H1 (cell line): Measurements from ENCODE around the gene DEPP1.
"Not testable (repeated sequence)": the region's sequence is repeated elsewhere in the genome, so short reads cannot be mapped to it uniquely, and the experiment has no call there.

ENCODE experiments used
- ASH2L ChIP-seq: fragments of 200-600, 300-600 bp; sonication (generic); IDR thresholded peaks from one replicate; pipeline ENCODE4 v1.7.1; 2017; ENCODE audit warnings: low read length
- CHD2 ChIP-seq: IDR thresholded peaks from 2 replicates; pipeline ENCODE4 v1.6.1; 2012; ENCODE audit warnings: low read length, improper control_type of control experiment
- CREB1 ChIP-seq: IDR thresholded peaks from 2 replicates; pipeline ENCODE4 v1.6.1; 2012; ENCODE audit warnings: inconsistent platforms
- CTCF ChIP-seq, 3 experiments: IDR thresholded peaks; 1 replicate in 2 of 3; 2 replicates in 1 of 3; pipeline versions ENCODE4 v1.5.1 to v1.6.1; 2011; ENCODE audit warnings: low read length in 3 of 3, mild to moderate bottlenecking in 3 of 3, inconsistent platforms in 2 of 3, low read depth in 1 of 3, moderate library complexity in 1 of 3; ENCODE audit not compliant: insufficient read depth in 1 of 3; ENCODE audit errors: control extremely low read depth in 1 of 3
- EZH2 ChIP-seq: fragments of 200-600 bp; sonication (generic); IDR thresholded peaks from 2 replicates; pipeline ENCODE4 v1.7.1; 2012; ENCODE audit warnings: low read depth, mild to moderate bottlenecking, moderate library complexity, low read length, inconsistent platforms; ENCODE audit not compliant: severe bottlenecking
- GABPA ChIP-seq: IDR thresholded peaks from 2 replicates; pipeline ENCODE4 v1.6.1; 2011; ENCODE audit warnings: mild to moderate bottlenecking, low read length, moderate library complexity, borderline replicate concordance; ENCODE audit not compliant: insufficient read depth
- MAX ChIP-seq: IDR thresholded peaks from 2 replicates; pipeline ENCODE4 v1.6.1; 2012; ENCODE audit warnings: inconsistent platforms
- POLR2A ChIP-seq, 2 experiments: IDR thresholded peaks; 1 replicate in 1 of 2; 2 replicates in 1 of 2; pipeline ENCODE4 v1.6.1; 2011; ENCODE audit warnings: low read depth in 2 of 2, low read length in 2 of 2, mild to moderate bottlenecking in 2 of 2; ENCODE audit errors: control extremely low read depth in 1 of 2
- POLR2AphosphoS5 ChIP-seq: IDR thresholded peaks from 2 replicates; pipeline ENCODE4 v1.6.1; 2011; ENCODE audit warnings: low read depth, low read length
- RAD21 ChIP-seq, 2 experiments: IDR thresholded peaks in 1 of 2; conservative IDR thresholded peaks in 1 of 2; 2 replicates each; pipeline ENCODE4 v1.6.1; 2011; ENCODE audit warnings: low read depth in 2 of 2, low read length in 2 of 2, improper control_type of control experiment in 1 of 2, inconsistent platforms in 1 of 2, mild to moderate bottlenecking in 1 of 2, moderate library complexity in 1 of 2
- SIX5 ChIP-seq: IDR thresholded peaks from 2 replicates; pipeline ENCODE4 v1.6.1; 2011; ENCODE audit warnings: mild to moderate bottlenecking, low read depth, low read length
- TAF1 ChIP-seq: IDR thresholded peaks from 2 replicates; pipeline ENCODE4 v1.6.1; 2011; ENCODE audit warnings: mild to moderate bottlenecking, low read depth, low read length

GRCh38 chr10:45014557-45014956 lies 35.9 kb upstream of the DEPP1 start:
- TF ChIP-seq SIX5; CHD2; CTCF (IDR thresholded peaks at IDR 0.05; ENCODE audit: control extremely low read depth in 1 of 3, insufficient read depth in 1 of 3, low read depth in 1 of 3, low read length in 3 of 3); RAD21 (IDR thresholded peaks at IDR 0.05 in 1 of 2, conservative IDR thresholded peaks at IDR 0.05 in 1 of 2; ENCODE audit: low read depth in 2 of 2, low read length in 2 of 2); POLR2AphosphoS5; GABPA; POLR2A (IDR thresholded peaks at IDR 0.05; ENCODE audit: control extremely low read depth in 1 of 2, low read depth in 2 of 2, low read length in 2 of 2); CREB1; EZH2; MAX; ASH2L; TAF1: not testable (repeated sequence)
